ENCODE data around the gene NDUFA12. TPM values are rescaled to one million over a fixed set of nuclear protein-coding genes. Genes with fewer than 3 reads are reported as not detected.
"Not testable (repeated sequence)": the region's sequence is repeated elsewhere in the genome, so short reads cannot be mapped to it uniquely, and the experiment has no call there.

Gene NDUFA12
- total RNA-seq, 1 experiment from 2014 or later, result 157 TPM

DNA sequence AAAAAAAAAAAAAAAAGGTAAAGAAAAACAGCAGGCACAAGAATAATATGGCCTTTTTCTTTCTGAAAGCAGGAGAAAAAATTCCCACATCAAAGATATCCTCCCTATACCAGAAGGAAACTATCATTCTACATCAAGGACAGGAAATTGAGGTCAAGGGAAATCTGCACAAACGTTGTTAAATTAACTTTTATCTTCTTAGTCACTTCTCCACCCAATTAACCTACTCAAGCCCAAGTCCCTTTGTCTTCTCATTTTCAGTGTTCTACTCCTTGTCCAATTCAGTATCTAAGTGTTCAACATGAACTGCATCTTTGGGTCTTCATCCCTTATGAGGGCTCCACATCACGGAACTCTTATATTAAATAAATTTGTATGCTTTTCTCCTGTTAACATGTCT is 15.7 kb downstream of the NDUFA12 start:
- no TSS peak for BruUV-seq (replicated peaks)
- TF ChIP-seq, protein P1, sequence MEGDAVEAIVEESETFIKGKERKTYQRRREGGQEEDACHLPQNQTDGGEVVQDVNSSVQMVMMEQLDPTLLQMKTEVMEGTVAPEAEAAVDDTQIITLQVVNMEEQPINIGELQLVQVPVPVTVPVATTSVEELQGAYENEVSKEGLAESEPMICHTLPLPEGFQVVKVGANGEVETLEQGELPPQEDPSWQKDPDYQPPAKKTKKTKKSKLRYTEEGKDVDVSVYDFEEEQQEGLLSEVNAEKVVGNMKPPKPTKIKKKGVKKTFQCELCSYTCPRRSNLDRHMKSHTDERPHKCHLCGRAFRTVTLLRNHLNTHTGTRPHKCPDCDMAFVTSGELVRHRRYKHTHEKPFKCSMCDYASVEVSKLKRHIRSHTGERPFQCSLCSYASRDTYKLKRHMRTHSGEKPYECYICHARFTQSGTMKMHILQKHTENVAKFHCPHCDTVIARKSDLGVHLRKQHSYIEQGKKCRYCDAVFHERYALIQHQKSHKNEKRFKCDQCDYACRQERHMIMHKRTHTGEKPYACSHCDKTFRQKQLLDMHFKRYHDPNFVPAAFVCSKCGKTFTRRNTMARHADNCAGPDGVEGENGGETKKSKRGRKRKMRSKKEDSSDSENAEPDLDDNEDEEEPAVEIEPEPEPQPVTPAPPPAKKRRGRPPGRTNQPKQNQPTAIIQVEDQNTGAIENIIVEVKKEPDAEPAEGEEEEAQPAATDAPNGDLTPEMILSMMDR (conservative IDR thresholded peaks at IDR 0.05; ENCODE audit: low read depth, low read length), result no peak
- TF ChIP-seq EZH2 (IDR thresholded peaks at IDR 0.05; ENCODE audit: borderline replicate concordance, low read depth, low read length, poor library complexity, severe bottlenecking), result no peak
- CTCF ChIA-PET, result no interaction called here
- Histone ChIP-seq H3K27ac (ENCODE audit: low read depth, low read length, poor library complexity, severe bottlenecking) (no peak overlapping the region), H3K27me3 (replicated peaks; ENCODE audit: insufficient read depth, low read depth, low read length, poor library complexity) (no peaks in the 10 kb centered on the region), H3K36me3 (ENCODE audit: insufficient read depth, low read length, poor library complexity, severe bottlenecking) (no peaks in the 10 kb centered on the region), H3K9me3 (ENCODE audit: low read depth, low read length, poor library complexity, severe bottlenecking) (no peaks in the 10 kb centered on the region), H3K4me1 (ENCODE audit: insufficient read depth, low read length, poor library complexity, severe bottlenecking) (no peaks in the 10 kb centered on the region), H3K4me3 (ENCODE audit: low read depth, low read length, poor library complexity, severe bottlenecking) (no peak overlapping the region)
- POLR2A ChIA-PET (ENCODE audit: low non-redundant PET), result no interaction called here
- intact Hi-C loops (cut with micrococcal nuclease; ENCODE audit: unreplicated experiment), result no loop called here
- no peak for DNase-seq (ENCODE audit: low spot score)

- Histone ChIP-seq H3K36me3 (ENCODE audit: insufficient read depth, low read length, poor library complexity, severe bottlenecking) (no peaks in the 10 kb centered on the region), H3K4me3 (ENCODE audit: low read depth, low read length, poor library complexity, severe bottlenecking) (no peak overlapping the region), H3K27me3 (replicated peaks; ENCODE audit: insufficient read depth, low read depth, low read length, poor library complexity) (no peaks in the 10 kb centered on the region), H3K4me1 (ENCODE audit: insufficient read depth, low read length, poor library complexity, severe bottlenecking) (no peaks in the 10 kb centered on the region), H3K9me3 (ENCODE audit: low read depth, low read length, poor library complexity, severe bottlenecking) (no peaks in the 10 kb centered on the region), H3K27ac (ENCODE audit: low read depth, low read length, poor library complexity, severe bottlenecking) (no peak overlapping the region)
- ChIA-PET POLR2A (ENCODE audit: low non-redundant PET) (no interaction called here), CTCF (no interaction called here)
- no peak for DNase-seq (ENCODE audit: low spot score)
- intact Hi-C loops (cut with micrococcal nuclease; ENCODE audit: unreplicated experiment), result no loop called here
- no peak for TF ChIP-seq EZH2 (IDR thresholded peaks at IDR 0.05; ENCODE audit: borderline replicate concordance, low read depth, low read length, poor library complexity, severe bottlenecking)
- TF ChIP-seq, protein P1 (conservative IDR thresholded peaks at IDR 0.05; ENCODE audit: low read depth, low read length), result no peak
- no TSS peak for BruUV-seq (replicated peaks)
Measured at GRCh38 chr12:94987076-94987669, 16.3 kb downstream of the NDUFA12 start.

DNA sequence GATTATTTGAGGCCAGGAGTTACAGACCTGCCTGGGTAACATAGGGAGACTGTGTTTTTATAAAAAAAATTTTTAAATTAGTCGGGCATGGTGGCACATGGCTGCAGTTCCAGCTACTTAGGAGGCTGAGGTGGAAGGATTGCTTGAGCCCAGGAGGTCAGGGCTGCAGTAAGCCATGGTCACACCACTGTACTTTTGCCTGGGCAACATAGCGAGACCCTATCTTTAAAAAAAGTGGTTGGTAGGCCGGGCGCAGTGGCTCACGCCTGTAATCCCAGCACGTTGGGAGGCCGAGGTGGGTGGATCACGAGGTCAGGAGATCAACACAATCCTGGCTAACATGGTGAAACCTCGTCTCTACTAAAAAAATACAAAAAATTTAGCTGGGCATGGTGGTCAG is 18.4 kb downstream of the NDUFA12 start:
- H3K9me3 ChIP-seq (ENCODE audit: low read depth, low read length, poor library complexity, severe bottlenecking); POLR2A ChIA-PET (ENCODE audit: low non-redundant PET); H3K4me1 ChIP-seq (ENCODE audit: insufficient read depth, low read length, poor library complexity, severe bottlenecking); BruUV-seq (replicated peaks); H3K27me3 ChIP-seq (replicated peaks; ENCODE audit: insufficient read depth, low read depth, low read length, poor library complexity); H3K4me3 ChIP-seq (ENCODE audit: low read depth, low read length, poor library complexity, severe bottlenecking); intact Hi-C loops (cut with micrococcal nuclease; ENCODE audit: unreplicated experiment); H3K36me3 ChIP-seq (ENCODE audit: insufficient read depth, low read length, poor library complexity, severe bottlenecking); H3K27ac ChIP-seq (ENCODE audit: low read depth, low read length, poor library complexity, severe bottlenecking); CTCF ChIA-PET; DNase-seq (ENCODE audit: low spot score): not testable (repeated sequence)

- Histone ChIP-seq H3K9me3 (ENCODE audit: low read depth, low read length, poor library complexity, severe bottlenecking) (no peaks in the 10 kb centered on the region), H3K27ac (ENCODE audit: low read depth, low read length, poor library complexity, severe bottlenecking) (no peak overlapping the region), H3K36me3 (ENCODE audit: insufficient read depth, low read length, poor library complexity, severe bottlenecking) (no peaks in the 10 kb centered on the region), H3K27me3 (replicated peaks; ENCODE audit: insufficient read depth, low read depth, low read length, poor library complexity) (no peaks in the 10 kb centered on the region), H3K4me3 (ENCODE audit: low read depth, low read length, poor library complexity, severe bottlenecking) (no peak overlapping the region), H3K4me1 (ENCODE audit: insufficient read depth, low read length, poor library complexity, severe bottlenecking) (no peaks in the 10 kb centered on the region)
- BruUV-seq (replicated peaks), result no TSS peak
- TF ChIP-seq EZH2 (IDR thresholded peaks at IDR 0.05; ENCODE audit: borderline replicate concordance, low read depth, low read length, poor library complexity, severe bottlenecking), result no peak
- CTCF ChIA-PET, result interaction anchor here (0.5 kb wide), 1 partner anchor 13 kb away, joined by 4 read pairs; no protein-coding TSS in a partner anchor
- no peak for DNase-seq (ENCODE audit: low spot score)
- intact Hi-C loops (cut with micrococcal nuclease; ENCODE audit: unreplicated experiment), result no loop called here
- POLR2A ChIA-PET (ENCODE audit: low non-redundant PET), result no interaction called here
Measured at GRCh38 chr12:94983321-94983720, 20.2 kb downstream of the NDUFA12 start.

Measured in A673 (cell line).